KBM-7 (cell line): ENCODE measurements around the gene CEP112.
"Not testable (repeated sequence)": the region's sequence is repeated elsewhere in the genome, so short reads cannot be mapped to it uniquely, and the experiment has no call there.

Experiments used
- DNase-seq: peaks from one replicate; pipeline ENCODE4 v3.0.0-alpha.2; 2015
- in situ Hi-C: fragments of 300-500 bp; cut with MboI; formaldehyde crosslinking; loops from 2 replicates; pipeline ENCODE4 v1.14.3; 2020; ENCODE audit warnings: low sequenced_read_pairs, low pct_unique_long_range_greater_than_20kb, mixed read lengths

CEP112 gene

GRCh38 chr17:65741710-65742109, 450.2 kb downstream of the CEP112 start:
- DNase-seq = no peak
- in situ Hi-C loops = no loop called here

GRCh38 chr17:65739034-65739433, 452.9 kb downstream of the CEP112 start:
- DNase-seq = no peak
- in situ Hi-C loops = no loop called here

- in situ Hi-C loops = no loop called here
- DNase-seq = no peak
These were observed 454.5 kb downstream of the CEP112 start for GRCh38 chr17:65737451-65737850.

GRCh38 chr17:65733314-65733713, 458.6 kb downstream of the CEP112 start:
- no peak for DNase-seq
- in situ Hi-C loops = no loop called here

GRCh38 chr17:65732667-65733066, 459.3 kb downstream of the CEP112 start:
- DNase-seq, in situ Hi-C loops: not testable (repeated sequence)

GRCh38 chr17:65730711-65731169, 461.2 kb downstream of the CEP112 start:
- no peak for DNase-seq
- in situ Hi-C loops = no loop called here

GRCh38 chr17:65729207-65729606, 462.7 kb downstream of the CEP112 start:
- DNase-seq = no peak
- in situ Hi-C loops = no loop called here

- DNase-seq = no peak
- in situ Hi-C loops = no loop called here
These were observed 464.1 kb downstream of the CEP112 start for GRCh38 chr17:65727832-65728231.

- in situ Hi-C loops = no loop called here
- DNase-seq = no peak
These were observed 464.7 kb downstream of the CEP112 start for GRCh38 chr17:65727246-65727645.

GRCh38 chr17:65723431-65724151, 468.3 kb downstream of the CEP112 start:
- in situ Hi-C loops = no loop called here
- no peak for DNase-seq

GRCh38 chr17:65718601-65719000, 473.3 kb downstream of the CEP112 start:
- in situ Hi-C loops = no loop called here
- no peak for DNase-seq

- in situ Hi-C loops = no loop called here
- DNase-seq = no peak
These were observed 479.3 kb downstream of the CEP112 start for GRCh38 chr17:65712383-65713267.

GRCh38 chr17:65711671-65712276, 480.2 kb downstream of the CEP112 start:
- DNase-seq = no peak

GRCh38 chr17:65707780-65708179, 484.2 kb downstream of the CEP112 start:
- in situ Hi-C loops = no loop called here
- DNase-seq = no peak

More at GRCh38 chr17:65711671-65712276, 480.2 kb downstream of the CEP112 start:
- in situ Hi-C loops = no loop called here

GRCh38 chr17:65704731-65705130, 487.2 kb downstream of the CEP112 start:
- in situ Hi-C loops = no loop called here
- DNase-seq = no peak

GRCh38 chr17:65703891-65704290, 488.0 kb downstream of the CEP112 start:
- no peak for DNase-seq
- in situ Hi-C loops = no loop called here

GRCh38 chr17:65699459-65699858, 492.5 kb downstream of the CEP112 start:
- in situ Hi-C loops = no loop called here

GRCh38 chr17:65698381-65699061, 493.4 kb downstream of the CEP112 start:
- no peak for DNase-seq
- in situ Hi-C loops = no loop called here

More at GRCh38 chr17:65699459-65699858, 492.5 kb downstream of the CEP112 start:
- no peak for DNase-seq

GRCh38 chr17:65697661-65698060, 494.3 kb downstream of the CEP112 start:
- no peak for DNase-seq
- in situ Hi-C loops = no loop called here
